Spleen (tissue), 11 donors: ENCODE results near the gene TEX36. TPM values are rescaled to one million over a fixed set of nuclear protein-coding genes. Genes with fewer than 3 reads are reported as not detected.

Experiments used
- DNase-seq: peaks from one replicate; pipeline ENCODE4 v3.0.0-alpha.2; 2020
- H3K27ac ChIP-seq, 8 donors: fragments of 200-600 bp; sonication (generic) in 7 of 8; 1 replicate in 4 of 8; 2 replicates in 4 of 8; pipeline versions ENCODE4 v1.5.0 to v1.8.0; 2016 to 2021; ENCODE audit warnings: inconsistent platforms in 4 of 8, mild to moderate bottlenecking in 4 of 8, moderate library complexity in 1 of 8
- H3K27me3 ChIP-seq, 7 donors: fragments of 200-600 bp; sonication (generic) in 6 of 7; replicated peaks in 1 of 7; 1 replicate in 4 of 7; 2 replicates in 3 of 7; pipeline versions ENCODE4 v1.5.0 to v1.8.0; 2016 to 2021; ENCODE audit warnings: inconsistent platforms in 3 of 7, mild to moderate bottlenecking in 1 of 7
- H3K36me3 ChIP-seq, 6 donors: fragments of 200-600 bp; sonication (generic) in 5 of 6; 1 replicate in 4 of 6; 2 replicates in 2 of 6; pipeline versions ENCODE4 v1.5.0 to v1.8.0; 2016 to 2021; ENCODE audit warnings: inconsistent platforms in 2 of 6
- H3K4me1 ChIP-seq, 6 donors: fragments of 200-600 bp; sonication (generic) in 5 of 6; 1 replicate in 3 of 6; 2 replicates in 3 of 6; pipeline versions ENCODE4 v1.5.0 to v1.8.0; 2016 to 2021; ENCODE audit warnings: inconsistent platforms in 3 of 6
- H3K4me3 ChIP-seq, 8 donors: fragments of 200-600 bp; sonication (generic) in 7 of 8; 1 replicate in 4 of 8; 2 replicates in 4 of 8; pipeline versions ENCODE4 v1.5.0 to v1.8.0; 2016 to 2021; ENCODE audit warnings: inconsistent platforms in 4 of 8, mild to moderate bottlenecking in 4 of 8, moderate library complexity in 2 of 8
- H3K9me3 ChIP-seq, 8 donors: fragments of 200-600 bp; sonication (generic) in 7 of 8; 1 replicate in 4 of 8; 2 replicates in 4 of 8; pipeline versions ENCODE4 v1.5.0 to v1.8.0; 2016 to 2021; ENCODE audit warnings: inconsistent platforms in 4 of 8
- POLR2A ChIP-seq, 3 donors: fragments of 450-650 bp; IDR thresholded peaks; one replicate each; pipeline ENCODE4 v1.5.1; 2017; ENCODE audit warnings: antibody characterized with exemption in 3 of 3, mild to moderate bottlenecking in 1 of 3
- POLR2AphosphoS5 ChIP-seq, 3 donors: sonication (generic); formaldehyde crosslinking; IDR thresholded peaks; one replicate each; pipeline ENCODE4 v1.5.1; 2017; ENCODE audit warnings: antibody characterized with exemption in 3 of 3
- WGBS, 5 donors: extraction: QIAGEN DNeasy Blood & Tissue Kit in 3 of 5; methylation state at CpG; one replicate each; pipeline versions ENCODE4 v1.1.5 to v1.1.7; 2013 to 2018; 5-methylcytosine and 5-hydroxymethylcytosine counted together
- intact Hi-C: fragments of 100-400 bp; cut with DNase I; formaldehyde crosslinking; loops from one replicate; pipeline ENCODE4 v1.15.0; 2023; ENCODE audit warnings: low total_unique reads
- polyA plus RNA-seq, 3 donors: library from polyadenylated mRNA; stranded (reverse); fragments of 200-250 nt; gene quantifications; one replicate each; pipeline ENCODE4 v1.2.1, GENCODE V29; 2013
- total RNA-seq, 7 donors: library from RNA; depleted of rRNA in 3 of 7; stranded (reverse); fragments of >200 nt in 3 of 7; fragmentation: NEBNext Ultra II Directional in 4 of 7; extraction: Animal tissue kit (Norgen Biotek cat#: 25700) in 4 of 7; gene quantifications; one replicate each; pipeline versions ENCODE4 v1.1.0 to v1.2.1, GENCODE V29; 2016 to 2021
- TF ChIP-seq, protein P1 (sequence below), 11 experiments: fragments of 200-600 bp in 7 of 11; fragments of 450-650 bp in 4 of 11; sonication (generic) in 4 of 11; IDR thresholded peaks in 8 of 11; conservative IDR thresholded peaks in 3 of 11; 1 replicate in 7 of 11; 2 replicates in 4 of 11; pipeline versions ENCODE4 v1.4.0 to v1.8.0; 2016 to 2021; ENCODE audit warnings: antibody characterized with exemption in 11 of 11, inconsistent platforms in 4 of 11, mild to moderate bottlenecking in 1 of 11
- donor health status: healthy with polysubstance abuse.
- donor health status: DM: no; HTN: no; CAD: no; lungs with moderate emphysema.
- donor health status: DM: no; HTN: no; CAD: no.
- donor health status: Bipolar disorder and iron deficiency.
- donor health status: healthy.
- donor health status: DM: no; HTN: no; CAD: no.
- donor health status: DM: yes; HTN: yes; CAD: no.

Gene TEX36
- total and polyA plus RNA-seq, 10 donors, result not detected

DNA sequence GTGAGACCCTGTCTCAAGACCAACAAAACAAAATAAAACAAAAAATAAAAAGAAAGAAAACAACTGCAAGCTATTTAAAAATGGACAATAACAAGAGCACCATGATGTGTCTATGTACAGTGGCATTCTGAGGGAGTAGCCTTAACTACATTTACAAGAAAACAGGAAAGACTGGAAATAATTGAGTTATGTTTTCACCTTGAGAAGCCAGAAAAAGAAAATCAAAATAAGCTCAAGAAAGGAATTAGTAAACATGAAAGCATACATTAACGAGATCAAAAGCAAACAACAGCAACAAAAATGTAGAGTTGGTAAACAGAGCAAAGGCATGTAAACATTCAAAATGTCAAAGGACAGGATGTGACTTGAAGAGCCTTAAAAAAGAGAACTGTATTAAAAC, 36.7 kb downstream of the TEX36 start:
- H3K4me3 ChIP-seq, result no peak overlapping the region
- peaks cover 0 to 30% (median 14%) of the 10 kb centered on the region in 8 donors for H3K9me3 ChIP-seq
- 41 to 65% (median 60%) methylated on average over 1 of the region's 1 CpG for WGBS, 5 donors
- peaks cover 0 to under 1% (median 0%) of the 10 kb centered on the region in 7 donors for H3K27me3 ChIP-seq
- no peaks in the 10 kb centered on the region for H3K36me3 ChIP-seq
- H3K4me1 ChIP-seq, result no peaks in the 10 kb centered on the region
- no peak overlapping the region for H3K27ac ChIP-seq
- TF ChIP-seq POLR2AphosphoS5 (IDR thresholded peaks at IDR 0.05) (no peak), POLR2A (IDR thresholded peaks at IDR 0.05) (no peak)
- TF ChIP-seq, protein P1, sequence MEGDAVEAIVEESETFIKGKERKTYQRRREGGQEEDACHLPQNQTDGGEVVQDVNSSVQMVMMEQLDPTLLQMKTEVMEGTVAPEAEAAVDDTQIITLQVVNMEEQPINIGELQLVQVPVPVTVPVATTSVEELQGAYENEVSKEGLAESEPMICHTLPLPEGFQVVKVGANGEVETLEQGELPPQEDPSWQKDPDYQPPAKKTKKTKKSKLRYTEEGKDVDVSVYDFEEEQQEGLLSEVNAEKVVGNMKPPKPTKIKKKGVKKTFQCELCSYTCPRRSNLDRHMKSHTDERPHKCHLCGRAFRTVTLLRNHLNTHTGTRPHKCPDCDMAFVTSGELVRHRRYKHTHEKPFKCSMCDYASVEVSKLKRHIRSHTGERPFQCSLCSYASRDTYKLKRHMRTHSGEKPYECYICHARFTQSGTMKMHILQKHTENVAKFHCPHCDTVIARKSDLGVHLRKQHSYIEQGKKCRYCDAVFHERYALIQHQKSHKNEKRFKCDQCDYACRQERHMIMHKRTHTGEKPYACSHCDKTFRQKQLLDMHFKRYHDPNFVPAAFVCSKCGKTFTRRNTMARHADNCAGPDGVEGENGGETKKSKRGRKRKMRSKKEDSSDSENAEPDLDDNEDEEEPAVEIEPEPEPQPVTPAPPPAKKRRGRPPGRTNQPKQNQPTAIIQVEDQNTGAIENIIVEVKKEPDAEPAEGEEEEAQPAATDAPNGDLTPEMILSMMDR (IDR thresholded peaks at IDR 0.05 in 8 of 11, conservative IDR thresholded peaks at IDR 0.05 in 3 of 11), result no peak
- no peak for DNase-seq
- intact Hi-C loops, result no loop called here

- Histone ChIP-seq H3K27me3 (peaks cover 0 to 19% (median 0%) of the 10 kb centered on the region in 7 donors), H3K36me3 (no peaks in the 10 kb centered on the region), H3K4me3 (no peak overlapping the region), H3K4me1 (no peaks in the 10 kb centered on the region), H3K27ac (no peak overlapping the region), H3K9me3 (peaks cover 0 to under 1% (median 0%) of the 10 kb centered on the region in 8 donors)
- TF ChIP-seq POLR2A (IDR thresholded peaks at IDR 0.05) (no peak), POLR2AphosphoS5 (IDR thresholded peaks at IDR 0.05) (no peak)
- TF ChIP-seq, protein P1 (IDR thresholded peaks at IDR 0.05 in 8 of 11, conservative IDR thresholded peaks at IDR 0.05 in 3 of 11), result no peak
- DNase-seq, result no peak
- WGBS, 5 donors, result 88 to 93% (median 90%) methylated on average over 3 of the region's 3 CpGs
- intact Hi-C loops, result no loop called here
Measured at GRCh38 chr10:125641398-125641797, 41.6 kb downstream of the TEX36 start.

DNA sequence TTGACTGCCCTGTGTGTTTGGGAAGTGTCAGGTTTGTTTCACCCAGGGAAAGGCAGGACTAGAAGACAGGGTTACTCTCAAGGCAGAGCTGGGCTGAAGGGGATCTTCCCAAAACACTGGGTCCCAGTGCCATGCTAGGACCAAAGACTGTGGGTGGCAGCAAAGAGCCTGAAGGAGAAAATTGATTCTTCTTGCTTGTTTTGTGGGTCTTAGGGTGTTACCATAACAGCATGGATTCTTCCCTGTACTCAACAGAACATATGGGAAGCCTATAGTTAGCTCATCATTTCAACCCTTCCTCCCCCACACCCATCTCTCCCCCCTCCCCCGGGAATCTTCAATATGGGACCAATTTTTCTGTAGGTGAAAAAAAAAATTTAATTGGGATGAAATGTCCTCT, 42.3 kb downstream of the TEX36 start:
- TF ChIP-seq, protein P1 (IDR thresholded peaks at IDR 0.05 in 8 of 11, conservative IDR thresholded peaks at IDR 0.05 in 3 of 11), result no peak
- TF ChIP-seq POLR2A (IDR thresholded peaks at IDR 0.05), result no peak
- no peak for TF ChIP-seq POLR2AphosphoS5 (IDR thresholded peaks at IDR 0.05)
- WGBS, 5 donors, result 82 to 96% (median 93%) methylated on average over 1 of the region's 1 CpG
- no peak for DNase-seq

GRCh38 chr10:125639846-125640245, 43.1 kb downstream of the TEX36 start:
- no peak overlapping the region for H3K27ac ChIP-seq
- H3K4me3 ChIP-seq, result no peak overlapping the region
- no peaks in the 10 kb centered on the region for H3K4me1 ChIP-seq
- intact Hi-C loops, result no loop called here
- no peaks in the 10 kb centered on the region for H3K9me3 ChIP-seq
- H3K36me3 ChIP-seq, result no peaks in the 10 kb centered on the region
- peaks cover 0 to 22% (median 0%) of the 10 kb centered on the region in 7 donors for H3K27me3 ChIP-seq
- DNase-seq, result no peak
- WGBS, 5 donors, result 82 to 93% (median 89%) methylated on average over 7 of the region's 7 CpGs
- TF ChIP-seq, protein P1 (IDR thresholded peaks at IDR 0.05 in 8 of 11, conservative IDR thresholded peaks at IDR 0.05 in 3 of 11), result no peak
- no peak for TF ChIP-seq POLR2A (IDR thresholded peaks at IDR 0.05)
- TF ChIP-seq POLR2AphosphoS5 (IDR thresholded peaks at IDR 0.05), result no peak

More for the DNA sequence above, 42.3 kb downstream of the TEX36 start:
- Histone ChIP-seq H3K36me3 (no peaks in the 10 kb centered on the region), H3K27me3 (peaks cover 0 to 19% (median 0%) of the 10 kb centered on the region in 7 donors), H3K4me3 (no peak overlapping the region), H3K4me1 (no peaks in the 10 kb centered on the region), H3K9me3 (no peaks in the 10 kb centered on the region), H3K27ac (no peak overlapping the region)
- intact Hi-C loops, result no loop called here
